ENCODE measurements around the gene TRAPPC8.
"Not testable (repeated sequence)": the region's sequence is repeated elsewhere in the genome, so short reads cannot be mapped to it uniquely, and the experiment has no call there.

TRAPPC8 gene

GRCh38 chr18:31943878-31944816 lies 1.2 kb upstream of the TRAPPC8 start:
- peak; percentile 34 for DNase-seq

GRCh38 chr18:31942291-31942998 lies 483 bp downstream of the TRAPPC8 start:
- DNase-seq, result peak; percentile 71

- no peak for DNase-seq
These were observed 1.7 kb downstream of the TRAPPC8 start for GRCh38 chr18:31941010-31941809.

- DNase-seq, result not testable (repeated sequence)
These were observed 8.2 kb downstream of the TRAPPC8 start for GRCh38 chr18:31934773-31935172.

GRCh38 chr18:31931886-31932240 lies 11.1 kb downstream of the TRAPPC8 start:
- no peak for DNase-seq

- no peak for DNase-seq
These were observed 11.6 kb downstream of the TRAPPC8 start for GRCh38 chr18:31931163-31931885.

GRCh38 chr18:31929273-31929672 lies 13.7 kb downstream of the TRAPPC8 start:
- DNase-seq, result no peak

GRCh38 chr18:31926988-31927387 lies 15.9 kb downstream of the TRAPPC8 start:
- not testable (repeated sequence) for DNase-seq

- DNase-seq, result peak; percentile 29
These were observed 22.7 kb downstream of the TRAPPC8 start for GRCh38 chr18:31920277-31920676.

GRCh38 chr18:31919366-31919765 lies 23.6 kb downstream of the TRAPPC8 start:
- DNase-seq, result not testable (repeated sequence)

- DNase-seq, result no peak
These were observed 24.2 kb downstream of the TRAPPC8 start for GRCh38 chr18:31918733-31919132.

- no peak for DNase-seq
These were observed 41.9 kb downstream of the TRAPPC8 start for GRCh38 chr18:31901063-31901462.

GRCh38 chr18:31899771-31900170 lies 43.2 kb downstream of the TRAPPC8 start:
- DNase-seq, result not testable (repeated sequence)

- DNase-seq, result no peak
These were observed 50.0 kb downstream of the TRAPPC8 start for GRCh38 chr18:31892936-31893335.

- no peak for DNase-seq
These were observed 51.4 kb downstream of the TRAPPC8 start for GRCh38 chr18:31891566-31891965.

- no peak for DNase-seq
These were observed 58.9 kb downstream of the TRAPPC8 start for GRCh38 chr18:31884020-31884419.

- peak; percentile 7 for DNase-seq
These were observed 62.6 kb downstream of the TRAPPC8 start for GRCh38 chr18:31880186-31880898.

- no peak for DNase-seq
These were observed 64.6 kb downstream of the TRAPPC8 start for GRCh38 chr18:31878358-31878757.

- no peak for DNase-seq
These were observed 65.0 kb downstream of the TRAPPC8 start for GRCh38 chr18:31877900-31878299.

GRCh38 chr18:31876707-31877106 lies 66.2 kb downstream of the TRAPPC8 start:
- DNase-seq, result no peak

GRCh38 chr18:31875301-31875700 lies 67.6 kb downstream of the TRAPPC8 start:
- DNase-seq, result no peak

GRCh38 chr18:31863103-31863502 lies 79.8 kb downstream of the TRAPPC8 start:
- no peak for DNase-seq

Data from hematopoietic multipotent progenitor cell treated with erythropoietin and hydrocortisone succinate and interleukin-3 and kit ligand, for 4 days (in vitro differentiated cells).